ENCODE data around the gene TAF13. TPM values are rescaled to one million over a fixed set of nuclear protein-coding genes. Genes with fewer than 3 reads are reported as not detected.

TAF13 gene
- total RNA-seq, 1 experiment from 2014 or later, result 58.8 TPM

GRCh38 chr1:109080441-109081082, 4.8 kb upstream of the TAF13 start:
- ChIA-PET POLR2A (ENCODE audit: low non-redundant PET) (no interaction called here), CTCF (no interaction called here)
- no peaks in the 10 kb centered on the region for H3K27me3 ChIP-seq (replicated peaks; ENCODE audit: insufficient read depth, low read depth, low read length, poor library complexity)
- H3K4me3 ChIP-seq (ENCODE audit: low read depth, low read length, poor library complexity, severe bottlenecking), result no peak overlapping the region
- H3K4me1 ChIP-seq (ENCODE audit: insufficient read depth, low read length, poor library complexity, severe bottlenecking), result no peaks in the 10 kb centered on the region
- no TSS peak for BruUV-seq (replicated peaks)
- DNase-seq (ENCODE audit: low spot score), result no peak
- TF ChIP-seq EZH2 (IDR thresholded peaks at IDR 0.05; ENCODE audit: borderline replicate concordance, low read depth, low read length, poor library complexity, severe bottlenecking) (no peak), CTCF (conservative IDR thresholded peaks at IDR 0.05; ENCODE audit: low read depth, low read length) (no peak)
- H3K36me3 ChIP-seq (ENCODE audit: insufficient read depth, low read length, poor library complexity, severe bottlenecking), result no peaks in the 10 kb centered on the region
- no peaks in the 10 kb centered on the region for H3K9me3 ChIP-seq (ENCODE audit: low read depth, low read length, poor library complexity, severe bottlenecking)
- H3K27ac ChIP-seq (ENCODE audit: low read depth, low read length, poor library complexity, severe bottlenecking), result no peak overlapping the region
- intact Hi-C loops (cut with micrococcal nuclease; ENCODE audit: unreplicated experiment), result no loop called here

- no peaks in the 10 kb centered on the region for H3K27me3 ChIP-seq (replicated peaks; ENCODE audit: insufficient read depth, low read depth, low read length, poor library complexity)
- POLR2A ChIA-PET (ENCODE audit: low non-redundant PET), result no interaction called here
- H3K4me1 ChIP-seq (ENCODE audit: insufficient read depth, low read length, poor library complexity, severe bottlenecking), result peaks cover 4% of the 10 kb centered on the region
- intact Hi-C loops (cut with micrococcal nuclease; ENCODE audit: unreplicated experiment), result no loop called here
- DNase-seq (ENCODE audit: low spot score), result no peak
- no peak overlapping the region for H3K27ac ChIP-seq (ENCODE audit: low read depth, low read length, poor library complexity, severe bottlenecking)
- CTCF ChIA-PET, result no interaction called here
- no TSS peak for BruUV-seq (replicated peaks)
- no peaks in the 10 kb centered on the region for H3K9me3 ChIP-seq (ENCODE audit: low read depth, low read length, poor library complexity, severe bottlenecking)
- no peaks in the 10 kb centered on the region for H3K36me3 ChIP-seq (ENCODE audit: insufficient read depth, low read length, poor library complexity, severe bottlenecking)
- no peak for TF ChIP-seq EZH2 (IDR thresholded peaks at IDR 0.05; ENCODE audit: borderline replicate concordance, low read depth, low read length, poor library complexity, severe bottlenecking)
- no peak for TF ChIP-seq CTCF (conservative IDR thresholded peaks at IDR 0.05; ENCODE audit: low read depth, low read length)
- H3K4me3 ChIP-seq (ENCODE audit: low read depth, low read length, poor library complexity, severe bottlenecking), result no peak overlapping the region
Measured at GRCh38 chr1:109079240-109079622, 3.4 kb upstream of the TAF13 start.

- intact Hi-C loops (cut with micrococcal nuclease; ENCODE audit: unreplicated experiment), result no loop called here
Measured at GRCh38 chr1:109078317-109078716, 2.5 kb upstream of the TAF13 start.

More at GRCh38 chr1:109078317-109078716, 2.5 kb upstream of the TAF13 start:
- TF ChIP-seq CTCF (conservative IDR thresholded peaks at IDR 0.05; ENCODE audit: low read depth, low read length), result no peak
- no peak for DNase-seq (ENCODE audit: low spot score)
- no peaks in the 10 kb centered on the region for H3K9me3 ChIP-seq (ENCODE audit: low read depth, low read length, poor library complexity, severe bottlenecking)
- no peaks in the 10 kb centered on the region for H3K36me3 ChIP-seq (ENCODE audit: insufficient read depth, low read length, poor library complexity, severe bottlenecking)
- no TSS peak for BruUV-seq (replicated peaks)
- POLR2A ChIA-PET (ENCODE audit: low non-redundant PET), result interaction anchor here (0.7 kb wide), 1 partner anchor 387 kb away, joined by 7 read pairs; no protein-coding TSS in a partner anchor
- H3K4me1 ChIP-seq (ENCODE audit: insufficient read depth, low read length, poor library complexity, severe bottlenecking), result peaks cover 4% of the 10 kb centered on the region
- no peak overlapping the region for H3K4me3 ChIP-seq (ENCODE audit: low read depth, low read length, poor library complexity, severe bottlenecking)
- no peak overlapping the region for H3K27ac ChIP-seq (ENCODE audit: low read depth, low read length, poor library complexity, severe bottlenecking)
- CTCF ChIA-PET, result interaction anchor here (0.5 kb wide), 1 partner anchor 11 kb away, joined by 4 read pairs; no protein-coding TSS in a partner anchor
- no peaks in the 10 kb centered on the region for H3K27me3 ChIP-seq (replicated peaks; ENCODE audit: insufficient read depth, low read depth, low read length, poor library complexity)
